Body of pancreas (tissue), 4 donors: ENCODE measurements around the gene ARHGAP24.

Experiments
- POLR2A ChIP-seq, 3 donors: fragments of 450-650 bp; IDR thresholded peaks; one replicate each; pipeline ENCODE4 v1.6.1; 2016; ENCODE audit warnings: antibody characterized with exemption in 3 of 3, mild to moderate bottlenecking in 2 of 3
- TF ChIP-seq, protein P1 (sequence below), 7 experiments: fragments of 450-650 bp in 4 of 7; fragments of 200-600 bp in 3 of 7; sonication (generic) in 3 of 7; IDR thresholded peaks; one replicate each; pipeline ENCODE4 v1.5.1; 2016 to 2019; ENCODE audit warnings: antibody characterized with exemption in 7 of 7

DNA sequence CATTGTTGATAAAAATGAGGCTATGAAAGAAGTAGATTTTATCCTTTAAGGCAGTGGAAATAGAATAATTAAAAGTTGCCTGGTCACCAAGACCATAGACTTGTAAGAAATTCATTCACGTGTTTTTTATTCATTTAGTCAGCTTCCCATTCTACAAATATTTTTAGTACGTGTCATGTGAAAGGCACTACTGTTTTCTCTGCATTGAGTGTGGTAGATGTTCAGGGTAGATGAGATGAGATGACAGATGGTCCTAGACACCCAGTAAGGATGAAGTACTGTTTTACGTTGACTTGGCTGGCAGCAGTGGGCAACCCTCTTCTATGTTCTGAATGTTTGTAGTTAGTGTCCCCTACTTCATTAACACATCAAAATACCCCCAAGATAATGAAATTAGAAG, 228.1 kb downstream of the ARHGAP24 start:
- TF ChIP-seq, protein P1, sequence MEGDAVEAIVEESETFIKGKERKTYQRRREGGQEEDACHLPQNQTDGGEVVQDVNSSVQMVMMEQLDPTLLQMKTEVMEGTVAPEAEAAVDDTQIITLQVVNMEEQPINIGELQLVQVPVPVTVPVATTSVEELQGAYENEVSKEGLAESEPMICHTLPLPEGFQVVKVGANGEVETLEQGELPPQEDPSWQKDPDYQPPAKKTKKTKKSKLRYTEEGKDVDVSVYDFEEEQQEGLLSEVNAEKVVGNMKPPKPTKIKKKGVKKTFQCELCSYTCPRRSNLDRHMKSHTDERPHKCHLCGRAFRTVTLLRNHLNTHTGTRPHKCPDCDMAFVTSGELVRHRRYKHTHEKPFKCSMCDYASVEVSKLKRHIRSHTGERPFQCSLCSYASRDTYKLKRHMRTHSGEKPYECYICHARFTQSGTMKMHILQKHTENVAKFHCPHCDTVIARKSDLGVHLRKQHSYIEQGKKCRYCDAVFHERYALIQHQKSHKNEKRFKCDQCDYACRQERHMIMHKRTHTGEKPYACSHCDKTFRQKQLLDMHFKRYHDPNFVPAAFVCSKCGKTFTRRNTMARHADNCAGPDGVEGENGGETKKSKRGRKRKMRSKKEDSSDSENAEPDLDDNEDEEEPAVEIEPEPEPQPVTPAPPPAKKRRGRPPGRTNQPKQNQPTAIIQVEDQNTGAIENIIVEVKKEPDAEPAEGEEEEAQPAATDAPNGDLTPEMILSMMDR (IDR thresholded peaks at IDR 0.05) = no peak
- TF ChIP-seq POLR2A (IDR thresholded peaks at IDR 0.05) = no peak
